C4-2B (cell line): ENCODE results near the gene ANKRD17.

Experiments used
- CTCF ChIP-seq: fragments of 450-650 bp; conservative IDR thresholded peaks from 2 replicates; pipeline ENCODE4 v1.5.1; 2017; ENCODE audit warnings: mild to moderate bottlenecking
- ZFX ChIP-seq: fragments of 450-650 bp; IDR thresholded peaks from 2 replicates; pipeline ENCODE4 v1.6.1; 2017

- TF ChIP-seq CTCF (no peak), ZFX (peak; percentile 95)
These were observed 189.1 kb downstream of the ANKRD17 start, which contains the start of gene COX18 for GRCh38 chr4:73069338-73070073.
